ENCODE data around the gene EYA2. TPM values are rescaled to one million over a fixed set of nuclear protein-coding genes. Genes with fewer than 3 reads are reported as not detected.

Gene EYA2
- total RNA-seq, 1 donor from 2014 or later: 8.1 TPM

DNA sequence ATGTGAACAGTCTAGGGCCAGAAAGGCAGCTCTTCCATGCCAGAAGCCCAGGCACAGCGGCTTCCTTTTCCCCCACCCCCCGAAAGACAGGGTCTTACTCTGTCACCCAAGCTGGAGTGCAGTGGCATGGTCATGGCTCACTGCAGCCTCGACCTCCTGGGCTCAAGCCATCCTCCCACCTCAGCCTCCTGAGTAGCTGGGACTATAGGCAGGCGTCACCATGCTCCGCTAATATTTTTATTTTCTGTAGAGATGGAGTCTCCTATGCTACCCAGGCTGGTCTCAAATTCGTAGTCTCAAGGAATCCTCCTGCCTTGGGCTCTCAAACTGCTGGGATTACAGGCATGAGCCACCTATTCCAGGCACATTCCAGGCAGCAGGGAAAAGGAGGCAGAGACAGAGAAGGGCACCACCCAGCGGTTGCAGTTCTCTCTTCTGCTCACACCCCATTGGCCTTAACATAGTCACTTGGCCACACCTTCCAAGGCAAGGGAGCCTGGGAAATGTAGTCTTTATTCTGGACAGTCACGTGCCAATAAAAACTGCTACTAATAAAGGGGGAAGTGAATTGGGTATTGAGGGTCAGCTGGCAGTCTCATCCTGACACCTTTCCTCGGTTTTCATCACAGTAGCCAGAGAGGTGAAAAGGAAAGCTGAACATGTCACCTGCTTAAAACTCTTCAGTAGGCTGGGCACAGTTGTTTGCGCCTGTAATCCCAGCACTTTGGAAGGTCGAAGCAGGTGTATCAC, 255.9 kb downstream of the EYA2 start:
- no peak overlapping the region for H3K27ac Mint-ChIP-seq
- no peaks in the 10 kb centered on the region for H3K9me3 Mint-ChIP-seq
- H3K27me3 Mint-ChIP-seq: no peaks in the 10 kb centered on the region
- no peak for DNase-seq (ENCODE audit: extremely low spot score, unreplicated experiment)
- H3K4me3 Mint-ChIP-seq: no peak overlapping the region
- TF ChIP-seq, protein P1, sequence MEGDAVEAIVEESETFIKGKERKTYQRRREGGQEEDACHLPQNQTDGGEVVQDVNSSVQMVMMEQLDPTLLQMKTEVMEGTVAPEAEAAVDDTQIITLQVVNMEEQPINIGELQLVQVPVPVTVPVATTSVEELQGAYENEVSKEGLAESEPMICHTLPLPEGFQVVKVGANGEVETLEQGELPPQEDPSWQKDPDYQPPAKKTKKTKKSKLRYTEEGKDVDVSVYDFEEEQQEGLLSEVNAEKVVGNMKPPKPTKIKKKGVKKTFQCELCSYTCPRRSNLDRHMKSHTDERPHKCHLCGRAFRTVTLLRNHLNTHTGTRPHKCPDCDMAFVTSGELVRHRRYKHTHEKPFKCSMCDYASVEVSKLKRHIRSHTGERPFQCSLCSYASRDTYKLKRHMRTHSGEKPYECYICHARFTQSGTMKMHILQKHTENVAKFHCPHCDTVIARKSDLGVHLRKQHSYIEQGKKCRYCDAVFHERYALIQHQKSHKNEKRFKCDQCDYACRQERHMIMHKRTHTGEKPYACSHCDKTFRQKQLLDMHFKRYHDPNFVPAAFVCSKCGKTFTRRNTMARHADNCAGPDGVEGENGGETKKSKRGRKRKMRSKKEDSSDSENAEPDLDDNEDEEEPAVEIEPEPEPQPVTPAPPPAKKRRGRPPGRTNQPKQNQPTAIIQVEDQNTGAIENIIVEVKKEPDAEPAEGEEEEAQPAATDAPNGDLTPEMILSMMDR (conservative IDR thresholded peaks at IDR 0.05): peak; percentile 84
- H3K4me1 Mint-ChIP-seq (ENCODE audit: unreplicated experiment): peaks cover 10% of the 10 kb centered on the region
- no peaks in the 10 kb centered on the region for H3K36me3 Mint-ChIP-seq

DNA sequence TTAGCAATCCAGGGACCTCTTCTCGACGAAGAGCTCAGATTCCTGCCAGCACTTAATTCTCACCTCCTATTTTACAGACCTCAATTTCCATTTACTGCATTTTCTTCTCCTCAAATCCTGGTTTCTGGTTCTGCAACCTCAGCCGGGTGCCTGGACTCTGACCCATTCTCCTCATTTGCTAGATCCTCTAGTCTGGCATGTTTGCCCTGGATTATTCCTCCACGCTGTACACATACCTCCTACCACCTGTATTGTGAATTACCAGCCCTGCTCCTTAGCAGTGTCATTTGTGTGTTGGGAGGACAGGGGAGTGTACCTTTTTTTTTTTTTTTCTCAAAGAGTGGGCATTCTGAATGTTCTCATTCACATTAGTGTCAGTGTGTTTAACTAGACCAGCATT, 257.4 kb downstream of the EYA2 start:
- H3K36me3 Mint-ChIP-seq: no peaks in the 10 kb centered on the region
- peaks cover 10% of the 10 kb centered on the region for H3K4me1 Mint-ChIP-seq (ENCODE audit: unreplicated experiment)
- H3K4me3 Mint-ChIP-seq: no peak overlapping the region
- H3K27ac Mint-ChIP-seq: no peak overlapping the region
- no peak for DNase-seq (ENCODE audit: extremely low spot score, unreplicated experiment)
- TF ChIP-seq, protein P1 (conservative IDR thresholded peaks at IDR 0.05): no peak
- H3K27me3 Mint-ChIP-seq: no peaks in the 10 kb centered on the region
- H3K9me3 Mint-ChIP-seq: no peaks in the 10 kb centered on the region

DNA sequence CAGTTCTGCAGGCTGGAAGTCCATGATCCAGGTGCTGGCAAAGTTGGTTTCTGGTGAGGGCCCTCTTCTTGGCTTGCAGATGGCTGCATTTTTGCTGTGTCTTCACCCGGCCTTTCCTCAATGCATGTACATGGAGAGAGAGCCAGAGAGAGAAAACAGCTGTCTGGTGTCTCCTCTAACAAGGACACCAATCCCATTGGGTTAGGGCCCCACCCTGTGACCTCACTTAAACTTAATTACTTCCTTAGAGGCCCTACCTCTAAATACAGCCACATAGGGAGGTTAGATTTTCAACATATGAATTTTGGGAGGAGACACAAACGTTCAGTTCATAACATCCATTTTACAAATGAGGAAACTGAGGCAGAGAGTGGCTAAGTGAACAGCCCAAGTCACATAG, 259.4 kb downstream of the EYA2 start:
- peaks cover 10% of the 10 kb centered on the region for H3K4me1 Mint-ChIP-seq (ENCODE audit: unreplicated experiment)
- H3K4me3 Mint-ChIP-seq: no peak overlapping the region
- H3K27me3 Mint-ChIP-seq: no peaks in the 10 kb centered on the region
- H3K36me3 Mint-ChIP-seq: no peaks in the 10 kb centered on the region
- no peak for DNase-seq (ENCODE audit: extremely low spot score, unreplicated experiment)
- H3K9me3 Mint-ChIP-seq: no peaks in the 10 kb centered on the region
- TF ChIP-seq, protein P1 (conservative IDR thresholded peaks at IDR 0.05): no peak
- no peak overlapping the region for H3K27ac Mint-ChIP-seq

DNA sequence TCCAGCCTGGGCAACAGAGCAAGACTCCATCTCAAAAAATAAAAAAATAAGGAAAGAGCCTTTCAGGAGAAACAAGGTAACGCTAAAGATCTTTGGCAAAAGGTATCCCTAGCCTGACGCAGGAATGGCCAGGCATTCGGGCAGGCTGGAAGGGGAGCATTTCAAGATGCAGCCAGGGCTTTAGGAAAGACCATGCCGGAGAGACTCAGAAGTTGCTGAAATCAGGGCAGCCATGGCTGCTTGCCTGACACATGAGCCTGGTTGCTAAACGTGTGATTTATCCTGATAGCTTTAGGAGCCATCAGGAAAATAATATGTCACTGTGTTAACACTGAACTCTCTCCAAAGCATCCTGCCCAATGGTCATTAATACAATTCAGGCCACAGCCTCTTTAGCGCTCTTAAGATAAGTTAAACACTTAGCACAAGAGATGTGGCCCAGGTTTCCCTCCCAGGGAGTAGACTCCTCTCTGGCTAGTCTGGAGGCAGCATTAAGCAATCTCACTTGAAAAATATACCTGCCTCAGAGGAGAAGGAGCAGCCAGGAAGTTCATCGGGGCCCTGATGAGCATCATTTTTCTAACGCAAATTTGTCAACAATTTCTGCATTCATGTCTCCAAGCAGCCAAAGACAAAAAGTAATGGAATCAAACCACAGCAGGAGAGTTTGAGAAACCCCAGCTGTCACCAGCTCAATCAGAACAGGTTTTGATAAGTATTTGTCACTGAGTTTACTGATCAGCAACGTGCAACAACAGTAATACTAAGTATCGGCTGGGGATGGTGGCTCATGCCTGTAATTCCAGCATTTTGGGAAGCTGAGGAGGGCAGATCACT, 261.9 kb downstream of the EYA2 start:
- Mint-ChIP-seq H3K27ac (peak overlapping the region; percentile 20), H3K36me3 (no peaks in the 10 kb centered on the region), H3K4me3 (no peak overlapping the region), H3K9me3 (no peaks in the 10 kb centered on the region), H3K4me1 (ENCODE audit: unreplicated experiment) (peaks cover 6% of the 10 kb centered on the region), H3K27me3 (no peaks in the 10 kb centered on the region)
- TF ChIP-seq, protein P1 (conservative IDR thresholded peaks at IDR 0.05): no peak
- DNase-seq (ENCODE audit: extremely low spot score, unreplicated experiment): no peak

DNA sequence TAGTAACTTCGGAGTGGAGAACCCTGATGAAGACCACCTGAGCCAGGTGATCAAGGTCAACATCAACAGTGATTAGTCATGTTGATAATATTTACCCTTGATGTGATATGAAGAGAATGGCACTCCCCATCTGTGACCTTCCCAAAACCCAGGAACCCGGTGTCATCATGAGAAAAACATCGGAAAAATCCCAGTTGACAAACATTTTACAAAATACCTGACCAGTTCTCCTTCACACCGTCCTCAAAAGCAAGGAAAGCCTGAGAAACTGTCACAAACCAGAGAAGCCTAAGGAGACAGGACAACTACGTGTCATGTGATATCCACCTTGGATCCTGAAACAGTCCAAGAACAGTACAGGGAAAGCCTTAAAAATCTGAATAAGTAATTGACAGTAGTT, 264.5 kb downstream of the EYA2 start:
- H3K27me3 Mint-ChIP-seq: no peaks in the 10 kb centered on the region
- no peaks in the 10 kb centered on the region for H3K9me3 Mint-ChIP-seq
- TF ChIP-seq, protein P1 (conservative IDR thresholded peaks at IDR 0.05): no peak
- no peak overlapping the region for H3K27ac Mint-ChIP-seq
- H3K36me3 Mint-ChIP-seq: no peaks in the 10 kb centered on the region
- no peak for DNase-seq (ENCODE audit: extremely low spot score, unreplicated experiment)
- H3K4me3 Mint-ChIP-seq: no peak overlapping the region
- H3K4me1 Mint-ChIP-seq (ENCODE audit: unreplicated experiment): peaks cover 6% of the 10 kb centered on the region

All from type B pancreatic cell (in vitro differentiated cells).